Suprapubic skin (tissue), 4 donors: ENCODE data around the gene PFN1. TPM values are rescaled to one million over a fixed set of nuclear protein-coding genes. Genes with fewer than 3 reads are reported as not detected.

Experiments
- DNase-seq, 2 donors: peaks; one replicate each; pipeline ENCODE4 v3.0.0-alpha.2; 2019; ENCODE audit warnings: low spot score in 2 of 2
- H3K27ac ChIP-seq: fragments of 200-600 bp; sonication (generic); one replicate; pipeline ENCODE4 v1.5.1; 2019
- H3K27me3 ChIP-seq: fragments of 200-600 bp; sonication (generic); one replicate; pipeline ENCODE4 v1.5.1; 2019
- H3K36me3 ChIP-seq: fragments of 200-600 bp; sonication (generic); one replicate; pipeline ENCODE4 v1.5.1; 2019
- H3K4me1 ChIP-seq: fragments of 200-600 bp; sonication (generic); one replicate; pipeline ENCODE4 v1.5.1; 2019
- H3K4me3 ChIP-seq: fragments of 200-600 bp; sonication (generic); one replicate; pipeline ENCODE4 v1.5.1; 2019; ENCODE audit warnings: mild to moderate bottlenecking
- H3K9me3 ChIP-seq: fragments of 200-600 bp; sonication (generic); one replicate; pipeline ENCODE4 v1.5.1; 2019
- EP300 ChIP-seq: sonication (generic); formaldehyde crosslinking; IDR thresholded peaks from one replicate; pipeline ENCODE4 v1.6.1; 2017; ENCODE audit warnings: antibody characterized with exemption
- POLR2A ChIP-seq, 2 donors: fragments of 450-650 bp; IDR thresholded peaks; one replicate each; pipeline ENCODE4 v1.6.1; 2017; ENCODE audit warnings: antibody characterized with exemption in 2 of 2, mild to moderate bottlenecking in 2 of 2, moderate library complexity in 2 of 2
- POLR2AphosphoS5 ChIP-seq, 3 donors: sonication (generic); formaldehyde crosslinking; IDR thresholded peaks; one replicate each; pipeline ENCODE4 v1.6.1; 2017; ENCODE audit warnings: antibody characterized with exemption in 3 of 3
- WGBS: methylation state at CpG from one replicate; pipeline ENCODE4 v1.1.5; 2018; 5-methylcytosine and 5-hydroxymethylcytosine counted together
- total RNA-seq, 4 donors: library from RNA; depleted of rRNA; stranded (reverse); fragments of >200 nt; gene quantifications; one replicate each; pipeline ENCODE4 v1.1.0, GENCODE V29; 2016
- TF ChIP-seq, protein P1 (sequence below), 2 donors: fragments of 200-600 bp in 1 of 2; fragments of 450-650 bp in 1 of 2; sonication (generic) in 1 of 2; IDR thresholded peaks; one replicate each; pipeline ENCODE4 v1.5.1; 2016 to 2019; ENCODE audit warnings: antibody characterized with exemption in 2 of 2, mild to moderate bottlenecking in 1 of 2, moderate library complexity in 1 of 2

PFN1 gene
- total RNA-seq, 4 donors from 2014 or later = 392 to 756 (median 686) TPM

DNA sequence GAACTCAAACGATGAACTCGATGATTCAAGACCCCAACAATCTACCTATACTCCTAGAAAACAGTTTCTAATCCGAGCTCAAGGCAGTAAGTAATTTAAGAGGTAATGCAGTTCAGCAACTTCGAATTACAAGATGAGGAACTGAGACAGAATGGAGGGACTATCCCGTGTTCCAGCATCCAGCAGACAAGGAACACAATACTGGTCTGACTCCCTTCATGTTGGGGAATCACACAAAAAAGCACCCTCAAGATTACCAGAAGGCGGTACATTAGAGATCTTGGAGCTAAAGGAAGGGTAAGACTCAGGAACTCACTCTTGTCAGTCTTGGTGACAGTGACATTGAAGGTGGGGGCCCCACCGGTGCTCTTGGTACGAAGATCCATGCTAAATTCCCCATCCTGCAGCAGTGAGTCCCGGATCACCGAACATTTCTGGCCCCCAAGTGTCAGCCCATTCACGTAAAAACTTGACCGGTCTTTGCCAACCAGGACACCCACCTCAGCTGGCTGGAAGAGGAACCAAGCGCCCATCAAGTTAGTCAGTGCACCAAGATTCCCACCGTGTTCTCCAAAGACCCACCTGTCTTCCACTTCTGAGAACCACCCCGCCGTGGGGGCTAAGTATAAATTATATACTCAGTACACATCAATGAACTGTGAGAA is 1.9 kb downstream of the PFN1 start:
- TF ChIP-seq, protein P1, sequence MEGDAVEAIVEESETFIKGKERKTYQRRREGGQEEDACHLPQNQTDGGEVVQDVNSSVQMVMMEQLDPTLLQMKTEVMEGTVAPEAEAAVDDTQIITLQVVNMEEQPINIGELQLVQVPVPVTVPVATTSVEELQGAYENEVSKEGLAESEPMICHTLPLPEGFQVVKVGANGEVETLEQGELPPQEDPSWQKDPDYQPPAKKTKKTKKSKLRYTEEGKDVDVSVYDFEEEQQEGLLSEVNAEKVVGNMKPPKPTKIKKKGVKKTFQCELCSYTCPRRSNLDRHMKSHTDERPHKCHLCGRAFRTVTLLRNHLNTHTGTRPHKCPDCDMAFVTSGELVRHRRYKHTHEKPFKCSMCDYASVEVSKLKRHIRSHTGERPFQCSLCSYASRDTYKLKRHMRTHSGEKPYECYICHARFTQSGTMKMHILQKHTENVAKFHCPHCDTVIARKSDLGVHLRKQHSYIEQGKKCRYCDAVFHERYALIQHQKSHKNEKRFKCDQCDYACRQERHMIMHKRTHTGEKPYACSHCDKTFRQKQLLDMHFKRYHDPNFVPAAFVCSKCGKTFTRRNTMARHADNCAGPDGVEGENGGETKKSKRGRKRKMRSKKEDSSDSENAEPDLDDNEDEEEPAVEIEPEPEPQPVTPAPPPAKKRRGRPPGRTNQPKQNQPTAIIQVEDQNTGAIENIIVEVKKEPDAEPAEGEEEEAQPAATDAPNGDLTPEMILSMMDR (IDR thresholded peaks at IDR 0.05) = no peak
- TF ChIP-seq EP300 = no peak
- no peak for TF ChIP-seq POLR2A (IDR thresholded peaks at IDR 0.05)
- TF ChIP-seq POLR2AphosphoS5 (IDR thresholded peaks at IDR 0.05) = no peak
- peaks cover 79% of the 10 kb centered on the region for H3K4me1 ChIP-seq
- peak overlapping the region; percentile 98 for H3K27ac ChIP-seq
- no peak for DNase-seq
- H3K36me3 ChIP-seq = peaks cover 30% of the 10 kb centered on the region
- 19% methylated on average over 16 of the region's 16 CpGs for WGBS
- no peaks in the 10 kb centered on the region for H3K9me3 ChIP-seq
- no peaks in the 10 kb centered on the region for H3K27me3 ChIP-seq
- peak overlapping the region; percentile 85 for H3K4me3 ChIP-seq

DNA sequence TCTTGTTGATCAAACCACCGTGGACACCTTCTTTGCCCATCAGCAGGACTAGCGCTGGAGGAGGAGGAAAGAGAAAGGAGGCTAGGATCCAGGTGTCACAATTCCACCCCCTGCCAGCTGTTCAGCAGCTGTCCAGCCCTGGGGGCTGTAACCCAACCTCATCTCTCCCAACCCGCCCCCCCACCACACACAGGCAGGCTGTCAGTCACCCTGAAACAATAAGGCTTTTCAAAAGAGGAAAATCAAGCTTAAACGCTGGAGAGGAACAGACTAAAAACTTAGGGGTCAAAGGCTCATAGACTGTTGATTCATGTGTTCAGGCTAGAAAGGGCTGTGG is 2.4 kb downstream of the PFN1 start:
- Histone ChIP-seq H3K4me1 (peaks cover 82% of the 10 kb centered on the region), H3K36me3 (peaks cover 30% of the 10 kb centered on the region), H3K9me3 (no peaks in the 10 kb centered on the region), H3K4me3 (peak overlapping the region; percentile 85), H3K27ac (peak overlapping the region; percentile 98), H3K27me3 (no peaks in the 10 kb centered on the region)
- WGBS = 13% methylated on average over 4 of the region's 4 CpGs
- DNase-seq = no peak
- TF ChIP-seq POLR2AphosphoS5 (IDR thresholded peaks at IDR 0.05) (no peak), POLR2A (IDR thresholded peaks at IDR 0.05) (no peak), EP300 (no peak)
- TF ChIP-seq, protein P1 (IDR thresholded peaks at IDR 0.05) = no peak

DNA sequence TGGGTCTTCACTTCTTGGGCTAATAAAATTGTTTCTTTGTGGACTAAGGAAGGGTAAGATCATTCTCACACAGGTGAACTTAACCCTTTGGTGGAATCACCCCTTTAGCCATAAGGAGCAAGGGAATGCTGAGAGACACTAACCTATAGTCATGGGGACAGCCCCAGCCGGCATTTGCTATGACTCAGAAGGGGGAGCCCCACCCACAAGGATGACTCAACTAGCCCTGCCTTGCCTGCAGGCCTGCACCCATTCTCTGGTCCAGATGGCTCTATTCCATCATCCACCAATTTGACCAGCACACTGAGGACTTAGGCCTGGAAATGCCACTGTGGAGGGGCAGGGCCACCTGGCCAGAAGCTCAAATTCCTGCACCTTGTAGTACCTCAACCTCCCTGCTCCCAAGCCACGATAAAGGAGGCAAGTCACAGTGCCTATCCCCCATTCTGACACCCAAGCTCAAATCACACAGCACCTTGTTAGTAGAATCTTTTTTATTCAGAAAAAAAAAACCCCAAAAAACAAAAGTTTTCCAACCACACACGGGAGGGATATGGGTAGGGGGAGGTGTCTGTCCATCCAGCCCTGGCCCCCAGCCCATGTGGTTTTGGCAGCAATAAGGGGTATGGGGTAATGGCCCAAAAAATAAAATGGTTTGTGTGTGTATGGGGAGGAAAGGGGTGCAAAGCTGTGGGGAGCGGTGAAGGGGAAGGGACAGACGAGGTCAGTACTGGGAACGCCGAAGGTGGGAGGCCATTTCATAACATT is 3.0 kb downstream of the PFN1 start:
- WGBS = 23% methylated on average over 7 of the region's 7 CpGs
- Histone ChIP-seq H3K4me1 (peaks cover 80% of the 10 kb centered on the region), H3K4me3 (peak overlapping the region; percentile 85), H3K36me3 (peaks cover 30% of the 10 kb centered on the region), H3K9me3 (no peaks in the 10 kb centered on the region), H3K27me3 (no peaks in the 10 kb centered on the region), H3K27ac (peak overlapping the region; percentile 98)
- TF ChIP-seq EP300 = no peak
- TF ChIP-seq, protein P1 (IDR thresholded peaks at IDR 0.05) = no peak
- peak in 2 of 3 donors; percentile 24 to 80 for TF ChIP-seq POLR2AphosphoS5 (IDR thresholded peaks at IDR 0.05)
- no peak for TF ChIP-seq POLR2A (IDR thresholded peaks at IDR 0.05)
- DNase-seq = peak; percentile 91 to 92

DNA sequence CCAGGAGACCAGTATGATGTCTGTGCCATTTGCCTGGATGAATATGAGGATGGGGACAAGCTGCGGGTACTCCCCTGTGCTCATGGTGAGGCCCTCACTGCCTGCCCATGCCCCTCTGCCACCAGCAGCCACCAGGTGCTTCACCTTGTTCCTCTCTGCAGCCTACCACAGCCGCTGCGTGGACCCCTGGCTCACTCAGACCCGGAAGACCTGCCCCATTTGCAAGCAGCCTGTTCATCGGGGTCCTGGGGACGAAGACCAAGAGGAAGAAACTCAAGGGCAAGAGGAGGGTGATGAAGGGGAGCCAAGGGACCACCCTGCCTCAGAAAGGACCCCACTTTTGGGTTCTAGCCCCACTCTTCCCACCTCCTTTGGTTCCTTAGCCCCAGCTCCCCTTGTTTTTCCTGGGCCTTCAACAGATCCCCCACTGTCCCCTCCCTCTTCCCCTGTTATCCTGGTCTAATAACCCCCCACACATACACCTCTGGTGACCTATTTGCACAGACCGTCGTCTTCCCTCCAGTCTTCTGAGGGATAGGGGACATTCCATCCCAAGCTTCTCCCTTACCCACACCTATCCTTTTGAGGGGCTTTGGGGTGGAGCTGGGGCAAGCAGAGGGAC is 3.7 kb downstream of the PFN1 start:
- DNase-seq = no peak
- peaks cover 30% of the 10 kb centered on the region for H3K36me3 ChIP-seq
- no peak overlapping the region for H3K4me3 ChIP-seq
- TF ChIP-seq POLR2A (IDR thresholded peaks at IDR 0.05) = no peak
- TF ChIP-seq, protein P1 (IDR thresholded peaks at IDR 0.05) = no peak
- no peak for TF ChIP-seq POLR2AphosphoS5 (IDR thresholded peaks at IDR 0.05)
- no peak for TF ChIP-seq EP300
- H3K27ac ChIP-seq = peak overlapping the region; percentile 98
- H3K27me3 ChIP-seq = no peaks in the 10 kb centered on the region
- 58% methylated on average over 7 of the region's 8 CpGs for WGBS
- H3K4me1 ChIP-seq = peaks cover 73% of the 10 kb centered on the region
- H3K9me3 ChIP-seq = no peaks in the 10 kb centered on the region

DNA sequence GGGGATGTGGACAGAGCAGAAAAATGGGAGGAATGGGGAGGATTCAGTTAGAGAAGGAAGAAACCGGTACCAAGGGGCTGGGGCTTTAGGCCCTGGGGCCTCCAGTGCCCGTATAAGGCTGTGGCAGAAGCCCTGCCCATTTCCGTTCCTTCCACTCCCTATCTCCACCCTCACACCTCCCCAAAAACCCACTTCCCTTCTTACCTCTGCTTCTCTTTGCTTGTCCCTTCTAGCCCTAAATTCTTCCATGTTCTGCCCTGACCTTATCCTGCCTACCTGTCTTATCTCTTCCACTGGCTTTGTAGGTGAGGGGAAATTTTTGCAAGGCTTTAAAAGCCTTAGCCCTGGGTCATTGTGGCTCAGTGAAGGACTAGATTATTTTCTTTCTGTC is 4.2 kb downstream of the PFN1 start:
- Histone ChIP-seq H3K4me3 (no peak overlapping the region), H3K9me3 (no peaks in the 10 kb centered on the region), H3K27me3 (no peaks in the 10 kb centered on the region), H3K36me3 (peaks cover 30% of the 10 kb centered on the region), H3K4me1 (peaks cover 74% of the 10 kb centered on the region), H3K27ac (peak overlapping the region; percentile 98)
- 31% methylated on average over 3 of the region's 3 CpGs for WGBS
- TF ChIP-seq, protein P1 (IDR thresholded peaks at IDR 0.05) = no peak
- TF ChIP-seq POLR2A (IDR thresholded peaks at IDR 0.05) (no peak), POLR2AphosphoS5 (IDR thresholded peaks at IDR 0.05) (no peak), EP300 (no peak)
- DNase-seq = no peak
